HuH-7 (cell line): Measurements from ENCODE around the gene PDHB.
A peak's percentile ranks its signal among the peaks of the same experiment; 100 is the strongest.
"Not testable (repeated sequence)": the region's sequence is repeated elsewhere in the genome, so short reads cannot be mapped to it uniquely, and the experiment has no call there.

Experiments
- DNase-seq: peaks from one replicate; pipeline ENCODE4 v3.0.0; 2011; ENCODE audit warnings: low spot score

The PDHB gene

DNA sequence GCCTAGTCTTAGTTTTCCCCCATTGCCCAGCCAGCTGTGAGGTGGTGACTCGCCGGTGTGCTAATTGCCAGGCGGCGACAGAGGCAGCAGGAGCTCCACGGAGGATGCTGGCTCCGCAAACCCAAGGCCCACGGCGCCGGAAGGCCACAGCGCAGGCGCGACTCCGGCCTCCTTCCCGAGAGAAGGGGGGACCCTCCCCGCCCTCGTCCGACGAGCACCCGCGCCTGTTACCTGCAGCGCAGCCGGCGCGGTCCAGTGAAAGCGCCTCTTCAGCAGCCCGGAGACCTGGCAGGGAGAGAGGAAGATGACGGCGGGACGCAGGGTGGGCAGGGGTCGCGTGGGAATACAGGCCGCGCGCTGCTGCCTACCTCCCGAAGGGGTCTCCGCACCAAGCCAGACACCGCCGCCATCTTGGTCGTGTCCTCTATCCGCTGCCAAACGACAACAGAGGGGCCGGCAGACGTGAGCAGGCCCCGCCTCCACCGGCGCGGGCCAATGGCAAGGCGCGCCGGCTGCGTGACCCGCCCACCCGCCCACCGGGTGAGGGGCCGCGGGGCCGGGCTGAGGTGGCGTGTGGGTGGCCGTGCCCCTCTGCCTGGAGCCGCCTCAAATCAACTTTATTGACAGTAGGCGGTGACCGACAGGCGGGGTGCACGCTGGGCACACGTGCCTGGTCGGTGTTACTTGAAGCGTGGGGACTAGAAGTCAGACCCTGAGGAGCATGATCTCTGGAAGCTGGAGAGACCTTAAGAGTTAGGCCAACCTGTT lies at the start of gene PDHB:
Gene PDHB, minus strand, starts transcription at position 433 of the 768 bp plus-strand sequence. Its CDS starts 23 bp downstream, at position 410.
- DNase-seq = peak; percentile 74

DNA sequence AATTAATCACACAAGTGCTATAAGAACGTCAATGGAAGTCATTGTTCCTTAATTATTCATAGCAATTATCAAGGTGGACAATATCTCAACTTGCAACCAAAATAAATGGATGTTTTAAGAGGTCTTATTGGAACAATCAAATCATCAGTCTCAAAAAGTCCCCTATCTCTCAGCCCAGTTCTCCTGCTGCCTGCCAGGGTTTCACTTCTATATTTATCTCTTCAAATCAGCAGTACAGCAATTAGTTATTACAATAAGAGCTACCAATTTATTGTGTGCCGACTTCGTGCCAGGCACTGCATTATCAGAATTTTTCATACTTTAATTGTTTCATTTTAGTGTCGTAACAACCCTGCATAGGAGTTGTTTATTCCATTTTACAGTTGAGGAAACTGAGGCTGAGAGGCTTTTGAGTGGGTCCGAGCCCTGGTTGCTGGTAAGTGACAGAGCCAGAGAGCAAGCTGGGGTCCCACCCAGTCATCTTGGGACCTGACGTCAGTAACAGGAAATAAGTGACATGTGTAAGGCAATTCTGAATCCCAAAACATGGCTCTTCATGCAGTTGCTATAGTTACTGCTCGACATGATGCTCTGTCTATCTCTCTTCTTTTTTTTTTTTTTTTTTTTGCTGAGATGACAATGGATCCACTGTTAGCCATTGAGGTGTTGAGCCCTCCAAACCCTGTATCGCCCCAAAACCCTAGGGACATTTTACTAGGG lies 49.4 kb upstream of the PDHB start:
- DNase-seq = no peak

DNA sequence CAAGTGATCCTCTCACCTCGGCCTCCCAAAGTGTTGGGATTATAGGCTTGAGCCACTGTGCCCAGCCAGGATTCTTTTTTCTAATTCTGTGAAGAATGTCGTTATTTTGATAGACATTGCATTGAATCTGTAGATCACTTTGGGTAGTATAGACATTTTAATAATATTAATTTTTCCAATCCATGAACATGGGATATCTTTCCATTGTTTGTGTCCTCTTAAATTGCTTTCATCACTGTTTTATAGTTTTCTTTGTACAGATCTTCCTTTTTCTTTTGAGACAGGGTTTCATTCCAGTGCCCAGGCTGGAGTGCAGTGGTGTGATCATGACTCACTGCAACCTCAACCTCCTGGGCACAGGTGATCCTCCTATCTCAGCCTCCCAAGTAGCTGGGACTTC lies 46.7 kb upstream of the PDHB start:
- no peak for DNase-seq

DNA sequence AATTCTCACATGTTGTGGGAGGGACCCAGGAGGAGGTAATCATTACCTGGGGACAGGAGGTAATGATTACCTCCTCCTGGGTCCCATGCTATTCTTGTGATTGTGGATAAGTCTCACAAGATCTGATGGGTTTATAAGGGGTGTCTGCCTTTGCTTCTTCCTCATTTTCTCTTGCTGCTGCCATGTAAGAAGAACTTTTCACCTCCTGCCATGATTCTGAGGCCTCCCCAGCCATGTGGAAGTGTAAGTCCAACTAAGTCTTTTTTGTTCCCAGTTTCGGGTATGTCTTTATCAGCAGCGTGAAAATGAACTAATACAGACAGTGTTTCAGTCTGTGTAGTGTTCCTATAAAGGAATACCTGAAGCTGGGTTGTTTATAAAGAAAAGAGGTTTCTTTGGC lies 45.1 kb upstream of the PDHB start:
- no peak for DNase-seq

DNA sequence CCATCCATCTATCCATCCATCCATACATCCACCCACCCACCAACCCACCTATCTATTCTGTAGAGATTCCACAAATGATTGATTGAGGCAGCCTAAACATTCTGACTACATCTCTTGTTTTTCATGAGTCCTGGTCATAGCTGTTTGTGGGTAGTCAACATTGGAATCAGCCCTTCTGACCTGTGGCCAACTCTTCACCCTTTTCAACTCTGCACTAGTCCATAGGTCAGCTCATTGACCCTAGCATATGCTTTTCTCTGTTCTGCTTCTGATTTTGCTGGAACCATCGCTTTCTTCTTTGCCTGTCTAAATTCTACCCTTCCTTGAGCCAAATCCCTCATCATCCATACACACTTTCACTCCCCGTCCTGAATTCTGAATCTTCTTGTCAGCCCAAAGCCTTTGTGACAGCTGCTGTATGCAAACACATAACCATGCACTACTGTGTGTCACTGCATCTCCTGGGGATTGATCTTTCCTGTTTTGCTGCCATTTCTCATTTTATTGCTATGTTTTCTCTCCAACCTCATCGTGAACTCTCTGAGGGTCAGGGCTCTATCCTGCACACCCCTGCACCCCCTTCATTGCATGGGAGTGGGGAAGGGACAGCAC lies 41.4 kb upstream of the PDHB start:
- no peak for DNase-seq

DNA sequence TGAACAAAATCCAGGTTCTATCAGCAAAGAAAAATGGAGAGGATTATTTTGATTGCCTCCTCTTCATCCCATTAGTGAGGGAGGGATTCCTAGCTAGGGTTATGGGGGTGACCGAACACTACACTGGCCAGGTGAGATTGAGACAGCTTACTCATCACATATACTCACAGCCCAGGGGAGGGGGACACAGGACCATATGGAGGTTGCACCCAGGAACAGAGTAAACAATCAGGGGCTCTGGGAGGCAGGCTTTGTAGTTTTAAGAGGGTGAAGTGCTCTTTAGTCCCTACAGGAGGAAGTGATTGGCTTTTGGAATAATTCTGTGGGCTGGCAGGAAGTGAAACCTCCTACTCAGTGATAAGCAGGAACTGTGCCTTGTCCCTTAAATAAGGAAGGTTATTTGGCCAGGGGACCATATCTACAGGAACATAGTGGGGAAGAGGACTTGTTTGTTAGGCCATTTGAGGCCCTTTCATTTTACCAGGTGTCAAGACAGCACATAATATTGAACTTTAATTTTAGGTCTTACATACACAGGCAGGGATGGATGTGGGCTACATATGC lies 40.8 kb upstream of the PDHB start:
- no peak for DNase-seq

DNA sequence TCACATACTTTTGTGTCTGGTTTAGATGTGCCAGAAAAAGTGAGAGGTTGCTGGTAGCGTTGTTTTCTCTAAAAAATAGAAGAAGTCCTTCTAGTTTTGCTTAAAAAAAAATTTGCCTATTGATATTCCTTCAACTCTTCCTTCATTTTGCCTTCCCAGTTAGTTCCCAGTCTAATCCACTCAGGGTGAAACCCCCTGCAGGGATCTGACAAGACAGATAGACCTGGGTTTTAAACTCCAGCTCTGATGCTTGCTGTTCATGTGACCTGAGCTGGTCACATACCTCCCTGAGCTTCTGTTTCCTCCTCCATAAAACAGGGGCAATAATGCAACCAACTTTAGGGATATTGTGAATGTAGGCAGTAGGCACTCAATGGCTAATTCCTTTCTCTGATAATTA lies 39.6 kb upstream of the PDHB start:
- no peak for DNase-seq

DNA sequence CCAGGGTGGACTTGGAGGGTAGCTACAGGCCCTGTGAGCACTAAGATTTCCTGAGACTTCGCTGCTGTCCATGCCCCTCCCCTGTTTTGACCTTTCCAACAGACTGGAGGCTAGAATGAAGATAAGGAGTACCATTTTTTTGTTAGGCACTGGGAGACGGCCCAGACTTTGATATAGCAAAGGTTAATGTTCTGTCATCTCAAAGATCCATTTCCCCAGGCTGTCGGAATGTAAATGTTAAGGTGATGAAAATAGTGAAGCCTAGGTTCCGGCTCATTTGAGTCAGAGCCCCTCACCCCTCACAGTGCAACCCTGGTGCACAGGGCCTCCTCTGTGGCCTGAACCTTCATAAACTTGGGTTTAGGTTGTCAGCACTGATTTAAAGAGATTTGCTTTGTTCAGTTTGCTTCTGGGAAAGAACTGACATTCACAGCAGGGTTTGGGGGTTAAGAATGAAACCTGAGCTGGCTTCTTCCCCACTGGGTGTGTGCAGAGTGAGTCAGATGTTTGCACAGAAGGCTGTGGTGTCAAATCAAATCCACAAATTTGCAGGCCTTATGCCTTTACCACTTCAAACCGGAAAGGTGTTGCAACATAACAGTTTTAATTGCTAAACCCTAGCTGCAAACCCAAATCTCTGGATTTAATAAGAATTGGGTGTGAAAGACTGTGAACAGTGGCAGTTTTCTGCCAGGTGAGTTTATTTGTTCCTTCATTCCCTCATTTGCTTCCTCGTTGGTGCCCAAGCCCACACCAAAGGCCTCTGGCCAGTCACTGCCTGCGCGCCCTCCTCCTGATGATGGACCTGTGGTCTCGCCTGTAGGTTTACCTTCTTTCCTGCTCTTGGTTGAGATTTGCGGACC lies 37.6 kb upstream of the PDHB start:
- no peak for DNase-seq

DNA sequence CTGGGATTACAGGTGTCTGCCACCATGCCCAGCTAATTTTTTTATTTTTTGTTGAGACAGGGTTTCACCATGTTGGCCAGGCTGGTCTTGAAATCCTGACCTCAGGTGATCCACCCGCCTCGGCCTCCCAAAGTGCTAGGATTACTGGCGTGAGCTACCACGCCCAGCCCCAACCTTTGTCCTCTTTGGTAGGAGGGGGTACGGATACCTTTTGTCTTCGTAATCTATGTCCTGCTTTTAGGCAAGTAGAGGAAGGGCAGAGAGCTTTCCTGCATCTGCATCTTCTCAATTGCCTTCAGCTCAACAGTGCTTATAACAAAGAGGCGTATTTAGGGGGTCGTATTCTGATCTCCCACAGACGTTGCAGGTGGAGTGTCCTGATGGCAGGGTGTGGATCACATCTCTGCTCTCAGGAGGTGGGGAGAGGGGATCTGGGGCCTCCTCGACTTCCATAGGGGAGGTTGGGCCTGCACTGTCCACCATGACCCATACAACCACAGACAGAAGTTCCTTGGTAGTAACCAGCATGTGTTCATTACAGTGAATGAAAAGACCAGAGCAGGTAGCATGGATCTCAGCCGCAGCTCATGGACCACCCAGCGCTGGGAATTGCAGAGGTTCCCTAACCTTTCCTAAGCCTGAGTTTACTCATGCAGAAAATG lies 36.9 kb upstream of the PDHB start:
- no peak for DNase-seq

DNA sequence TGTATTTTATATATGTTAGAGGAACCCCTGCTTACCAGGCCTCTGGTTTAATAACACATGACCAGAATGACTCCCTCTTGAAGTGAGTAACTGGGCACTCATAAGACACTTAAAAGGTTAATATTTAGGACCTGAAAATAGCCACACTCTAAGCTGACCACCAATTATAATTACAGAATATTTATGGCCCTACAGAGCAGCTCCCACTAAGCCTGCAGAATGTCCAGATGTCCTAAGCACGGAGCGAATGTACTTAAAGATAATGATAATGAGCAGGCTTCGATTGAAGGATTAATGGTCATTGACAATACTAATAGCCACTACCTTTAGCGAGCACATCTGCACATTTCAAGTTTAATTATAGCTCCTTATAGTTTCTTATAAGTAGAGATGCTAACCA lies 35.5 kb upstream of the PDHB start:
- DNase-seq = no peak

DNA sequence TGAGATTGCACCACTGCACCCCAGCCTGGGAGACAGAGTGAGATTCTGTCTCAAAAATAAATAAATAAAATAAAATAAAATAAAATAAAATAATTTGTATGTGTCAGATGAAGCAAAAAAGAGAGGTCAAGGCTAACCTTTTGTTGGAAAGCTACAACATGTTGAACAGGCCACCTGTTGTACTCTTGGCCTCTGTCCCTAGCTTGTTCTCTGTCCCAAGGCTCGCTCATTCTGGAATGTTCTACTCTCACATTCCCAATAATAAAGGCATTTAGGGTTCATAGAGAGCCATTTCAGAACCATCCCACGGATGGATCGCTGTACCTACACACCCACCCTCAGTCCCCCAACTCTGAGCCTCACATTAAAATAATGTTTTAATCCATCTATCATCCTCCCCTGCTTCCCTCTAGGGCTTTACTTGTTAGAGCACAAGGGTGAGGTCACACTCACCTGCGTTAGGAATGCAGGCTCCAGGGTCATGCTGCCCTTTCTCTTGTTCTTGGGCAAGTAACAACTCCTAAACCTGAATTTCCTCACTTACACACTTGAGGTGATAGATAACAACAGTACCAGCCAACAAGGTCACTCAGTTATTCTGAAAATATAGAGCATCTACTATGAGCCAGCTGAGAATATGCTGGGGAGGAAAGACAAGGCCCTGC lies 33.4 kb upstream of the PDHB start:
- no peak for DNase-seq

DNA sequence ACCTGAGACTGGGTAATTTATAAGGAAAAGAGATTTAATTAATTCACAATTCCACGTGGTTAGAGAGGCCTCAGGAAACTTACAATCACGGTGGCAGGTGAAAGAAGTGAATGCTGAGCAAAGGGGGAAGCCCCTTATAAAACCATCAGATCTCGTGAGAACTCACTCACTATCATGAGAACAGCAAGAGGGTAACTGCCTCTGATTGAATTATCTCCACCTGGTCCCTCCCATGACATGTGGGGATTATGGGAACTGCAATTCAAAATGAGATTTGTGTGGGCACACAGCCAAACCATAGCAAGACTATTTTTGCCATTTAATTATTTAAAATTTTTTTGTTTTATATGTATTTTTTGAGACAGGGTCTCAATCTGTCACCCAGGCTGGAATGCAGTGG lies 31.2 kb upstream of the PDHB start:
- no peak for DNase-seq

DNA sequence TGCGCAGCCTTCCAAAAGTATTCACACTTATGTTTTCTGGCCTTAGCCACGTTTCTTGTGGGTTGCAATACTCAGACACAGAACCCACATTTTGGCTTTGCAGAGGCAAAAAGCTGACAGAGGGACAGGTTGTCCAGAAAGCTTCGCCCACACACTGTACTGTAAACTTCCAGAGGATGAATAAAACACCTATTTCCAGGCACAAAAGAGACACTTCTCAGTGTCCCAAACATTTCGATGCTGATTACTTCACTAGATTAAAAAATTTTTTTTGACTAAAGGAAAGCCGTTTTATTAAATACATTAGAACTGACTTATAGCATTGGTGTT lies 30.3 kb upstream of the PDHB start:
- DNase-seq = no peak

DNA sequence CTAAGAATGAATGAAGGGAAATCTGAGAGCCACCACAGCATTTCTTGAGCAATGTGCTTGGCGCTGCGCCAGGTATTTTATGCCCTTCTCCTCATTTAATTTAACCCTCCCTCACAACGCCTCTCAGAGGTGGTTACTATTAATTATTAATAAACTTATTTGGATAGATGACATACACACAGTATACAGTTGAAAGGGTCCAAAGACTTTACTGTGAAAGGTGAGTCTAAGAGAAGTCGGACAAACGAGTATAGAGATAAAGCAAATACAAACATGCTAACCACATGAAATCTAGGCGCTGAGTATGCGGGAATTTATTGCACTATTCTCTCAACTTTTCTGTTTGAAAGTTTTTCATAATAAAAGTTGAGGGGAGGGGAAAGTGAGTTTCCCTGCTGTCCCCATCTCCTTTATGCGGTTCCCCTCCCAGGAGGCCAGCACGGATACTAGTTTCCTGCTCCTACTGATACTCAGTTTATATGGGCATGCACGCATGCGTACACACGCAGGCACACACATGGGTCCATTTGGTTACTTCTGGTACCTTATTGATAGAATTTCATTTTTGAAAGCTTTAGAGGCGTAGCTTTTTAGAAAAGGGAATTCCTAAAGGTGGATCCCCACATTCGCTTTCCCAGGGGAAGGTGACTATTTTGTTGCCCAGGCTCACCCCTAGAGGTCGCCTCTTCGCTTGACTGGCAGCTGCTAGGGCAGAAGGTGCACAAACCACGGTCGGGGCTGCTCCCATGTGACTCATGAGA lies 29.7 kb upstream of the PDHB start:
- no peak for DNase-seq

DNA sequence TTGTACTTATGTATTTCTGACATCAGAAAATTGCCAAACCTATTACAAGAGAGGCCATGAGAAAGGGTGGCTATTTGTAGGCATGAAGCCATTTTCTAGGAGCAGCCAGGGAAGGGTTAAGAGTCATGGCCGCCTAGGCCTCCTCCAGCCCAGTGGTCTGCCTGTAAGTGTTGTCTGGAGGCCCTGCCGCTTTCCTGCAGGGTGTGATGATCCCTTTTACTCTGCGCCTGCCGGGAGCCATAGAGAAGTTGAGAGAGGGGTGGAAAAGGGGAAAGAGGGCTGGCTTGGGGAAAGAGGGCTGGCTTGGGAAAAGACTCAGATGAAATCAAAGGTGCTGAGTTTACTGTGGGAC lies 29.2 kb upstream of the PDHB start:
- no peak for DNase-seq

DNA sequence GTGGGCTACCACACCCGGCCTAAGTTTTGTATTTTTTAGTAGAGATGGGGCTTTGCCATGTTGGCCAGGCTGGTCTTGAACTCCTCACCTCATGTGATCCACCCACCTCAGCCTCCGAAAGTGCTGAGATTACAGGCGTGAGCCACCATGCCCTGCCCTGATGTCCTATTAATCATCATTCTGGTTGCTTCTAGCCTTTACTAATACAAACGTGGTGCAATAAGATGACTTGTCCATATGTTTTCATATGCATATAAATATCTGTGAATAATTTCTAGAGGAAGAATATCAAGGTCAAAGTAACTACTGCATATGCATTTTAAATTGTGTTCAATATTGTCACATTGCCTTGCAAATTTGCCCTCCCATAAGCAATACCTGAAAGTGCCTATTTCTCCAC lies 25.5 kb upstream of the PDHB start:
- no peak for DNase-seq

DNA sequence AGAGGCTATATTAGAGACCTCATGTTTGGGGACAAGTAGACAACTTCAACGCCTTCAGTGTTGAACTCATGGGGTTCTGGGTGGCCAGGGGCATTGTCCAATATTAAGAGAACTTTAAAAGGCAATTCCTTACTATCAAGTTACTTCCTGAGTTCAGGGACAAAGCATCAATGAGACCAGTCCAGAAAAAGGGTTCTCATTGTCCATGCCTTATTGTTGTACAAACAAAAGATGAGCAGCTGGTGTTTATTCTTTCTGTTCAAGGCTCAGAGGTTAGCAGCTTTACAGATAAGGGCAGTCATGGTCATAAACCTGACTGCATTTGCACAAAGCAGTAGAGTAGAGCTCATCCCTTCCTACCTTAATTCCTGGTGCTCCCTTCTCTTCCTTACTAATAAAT lies 18.5 kb upstream of the PDHB start:
- DNase-seq = no peak

DNA sequence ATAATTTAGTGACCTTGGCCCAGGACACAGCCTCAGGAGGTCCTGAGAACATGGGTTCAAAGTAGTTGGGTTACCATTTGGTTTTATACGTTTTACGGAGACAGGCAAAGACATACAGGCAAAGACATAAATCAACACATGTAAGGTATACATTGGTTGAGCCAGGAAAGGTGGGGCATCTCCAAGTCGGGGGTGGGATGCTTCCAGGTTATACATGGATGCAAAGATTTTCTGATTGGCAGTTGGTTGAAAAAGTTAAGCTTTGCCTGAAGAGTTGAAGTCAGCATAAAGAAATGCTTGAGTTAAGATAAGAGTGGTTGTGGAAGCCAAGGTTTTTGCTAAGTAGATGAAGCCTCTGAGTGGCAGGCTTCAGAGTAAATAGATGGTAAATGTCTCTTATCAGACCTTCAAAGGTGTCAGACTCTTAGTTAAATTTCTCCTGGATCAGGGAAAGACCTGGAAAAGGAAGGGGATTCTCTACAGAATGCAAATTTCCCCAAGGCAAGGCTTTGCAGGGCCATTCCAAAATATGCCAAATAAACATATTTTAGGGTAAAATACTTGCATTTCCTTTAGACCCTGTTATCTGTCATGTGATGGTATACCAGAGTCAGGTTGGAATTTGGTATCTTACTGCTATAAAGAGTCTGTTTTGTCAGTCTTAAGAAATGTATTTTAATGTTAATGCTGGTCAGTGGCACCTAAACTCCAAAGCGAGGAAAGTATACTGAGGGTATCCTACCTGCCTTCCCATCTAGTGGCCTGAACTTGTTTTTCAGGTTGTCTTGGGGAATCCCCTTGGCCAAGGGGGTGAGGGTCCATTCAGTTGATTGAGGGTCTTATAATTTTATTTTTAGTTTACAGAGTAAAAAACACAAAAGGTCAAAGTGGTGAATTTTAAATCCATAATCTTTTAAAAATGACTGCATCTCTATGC lies 8.2 kb upstream of the PDHB start:
- DNase-seq = no peak

DNA sequence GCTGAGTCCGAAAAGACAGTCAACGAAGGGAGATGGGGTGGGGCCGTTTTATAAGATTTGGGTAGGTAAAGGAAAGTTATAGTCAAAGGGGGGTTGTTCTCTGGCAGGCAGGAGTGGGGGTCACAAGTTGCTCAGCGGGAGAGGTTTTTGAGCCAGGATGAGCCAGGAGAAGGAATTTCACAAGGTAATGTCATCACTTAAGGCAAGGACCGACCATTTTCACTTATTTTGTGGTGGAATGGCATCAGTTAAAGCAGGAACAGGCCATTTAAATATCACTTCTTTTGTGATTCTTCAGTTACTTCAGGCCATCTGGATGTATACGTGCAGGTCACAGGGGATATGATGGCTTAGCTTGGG lies 7.3 kb upstream of the PDHB start:
- not testable (repeated sequence) for DNase-seq
